K562 (cell line): ENCODE measurements around the gene TRAF3. TPM values are rescaled to one million over a fixed set of nuclear protein-coding genes. Genes with fewer than 3 reads are reported as not detected.
A peak's percentile ranks its signal among the peaks of the same experiment; 100 is the strongest.

ENCODE experiments used
- ATAC-seq: fragments of 200-7000 bp; cut with Tn5 transposase; 3 replicates; pipeline ENCODE4 v1.9.1; 2020; ENCODE audit warnings: moderate library complexity
- BruUV-seq: library from RNA; stranded (reverse); fragments of 400-500 nt; replicated peaks from 2 replicates; lab custom pipeline; 2021; lab: Mats Ljungman, UMichigan
- CTCF ChIA-PET: fragments of 300-600 bp; formaldehyde crosslinking; extraction: SDS; loops from one replicate; lab custom pipeline; 2021; ENCODE audit warnings: low intra/inter-chr PET ratio; lab: Yijun Ruan, JAX
- POLR2A ChIA-PET: fragments of 300-600, 350-650 bp; sonication (Branson Sonifier 250); formaldehyde crosslinking; extraction: SDS; loops from one replicate; lab custom pipeline; 2021; ENCODE audit warnings: antibody characterized with exemption, inconsistent platforms; lab: Yijun Ruan, JAX
- DNase-seq, 4 experiments: peaks; one replicate each; pipeline versions ENCODE4 v3.0.0 to v3.0.0-alpha.2; 2011 to 2018; ENCODE audit warnings: low spot score in 3 of 4, mixed read lengths in 3 of 4; ENCODE audit errors: extremely low read depth in 1 of 4
- FAIRE-seq: peaks from 2 replicates; lab custom pipeline; 2011; peaks lifted over from hg19 to GRCh38; lab: Jason Lieb, UNC
- H2AFZ ChIP-seq: 2 replicates; pipeline ENCODE4 v1.6.0; 2011; ENCODE audit warnings: low read depth, low read length, control low read depth, inconsistent platforms
- H3K27ac ChIP-seq: fragments of 200-600 bp; 3 replicates; pipeline ENCODE4 v1.8.0; 2011; ENCODE audit warnings: low read depth, mild to moderate bottlenecking, control low read depth, inconsistent platforms, low read length, moderate library complexity, mixed read lengths; ENCODE audit errors: extremely low read depth
- H3K27me3 ChIP-seq, 2 experiments: fragments of 300-600 bp in 1 of 2; 2 replicates in 1 of 2; 3 replicates in 1 of 2; pipeline versions ENCODE4 v1.6.0 to v1.8.0; 2011; ENCODE audit warnings: inconsistent platforms in 2 of 2, low read length in 2 of 2, mild to moderate bottlenecking in 1 of 2, mixed read lengths in 1 of 2, moderate library complexity in 1 of 2; ENCODE audit not compliant: control insufficient read depth in 2 of 2, insufficient read depth in 2 of 2
- H3K36me3 ChIP-seq: fragments of 300-600 bp; 3 replicates; pipeline ENCODE4 v1.8.0; 2011; ENCODE audit warnings: mild to moderate bottlenecking, low read length, inconsistent platforms; ENCODE audit not compliant: control insufficient read depth, insufficient read depth
- H3K4me1 ChIP-seq, 2 experiments: fragments of 200-600 bp in 1 of 2; replicated peaks in 1 of 2; 2 replicates in 1 of 2; 3 replicates in 1 of 2; pipeline versions ENCODE4 v1.5.1 to v1.8.0; 2011; ENCODE audit warnings: inconsistent platforms in 2 of 2, low read length in 2 of 2, mild to moderate bottlenecking in 1 of 2, mixed read lengths in 1 of 2, moderate library complexity in 1 of 2; ENCODE audit not compliant: control insufficient read depth in 2 of 2, insufficient read depth in 2 of 2
- H3K4me2 ChIP-seq: 2 replicates; pipeline ENCODE4 v1.6.1; 2011; ENCODE audit warnings: low read length, control low read depth, inconsistent platforms, mixed read lengths; ENCODE audit not compliant: insufficient read depth
- H3K4me3 ChIP-seq: fragments of 200-600 bp; sonication (generic), shearing (Covaris generic); 2 replicates; pipeline ENCODE4 v1.5.1; 2016; ENCODE audit warnings: control low read depth, inconsistent platforms
- H3K79me2 ChIP-seq: fragments of 200-600 bp; 3 replicates; pipeline ENCODE4 v1.8.0; 2011; ENCODE audit warnings: low read length, inconsistent platforms; ENCODE audit not compliant: control insufficient read depth, insufficient read depth
- H3K9ac ChIP-seq, 2 experiments: 2 replicates each; pipeline versions ENCODE4 v1.6.0 to v1.6.1; 2011; ENCODE audit warnings: low read depth in 2 of 2, low read length in 2 of 2, control low read depth in 1 of 2, inconsistent platforms in 1 of 2, mild to moderate bottlenecking in 1 of 2, mixed read lengths in 1 of 2; ENCODE audit not compliant: insufficient read depth in 1 of 2
- H3K9me1 ChIP-seq: one replicate; pipeline ENCODE4 v1.6.0; 2011; ENCODE audit warnings: inconsistent platforms, mild to moderate bottlenecking, low read length, moderate library complexity; ENCODE audit not compliant: control insufficient read depth, insufficient read depth
- H3K9me3 ChIP-seq: replicated peaks from 2 replicates; pipeline ENCODE4 v1.5.1; 2011; ENCODE audit warnings: low read depth, low read length, inconsistent platforms; ENCODE audit not compliant: control insufficient read depth, insufficient read depth
- H4K20me1 ChIP-seq: replicated peaks from 2 replicates; pipeline ENCODE4 v1.6.1; 2011; ENCODE audit warnings: low read length, inconsistent platforms, mixed read lengths; ENCODE audit not compliant: control insufficient read depth, insufficient read depth
- ATF2 ChIP-seq: sonication (generic); formaldehyde crosslinking; IDR thresholded peaks from 2 replicates; pipeline ENCODE4 v1.8.1; 2022; ENCODE audit warnings: missing genetic modification reagents
- ATF3 ChIP-seq, 2 experiments: fragments of 450-650 bp in 1 of 2; sonication (generic) in 1 of 2; formaldehyde crosslinking in 1 of 2; IDR thresholded peaks in 1 of 2; conservative IDR thresholded peaks in 1 of 2; 2 replicates each; pipeline versions ENCODE4 v1.6.1 to v1.8.1; 2016 to 2023; ENCODE audit warnings: mild to moderate bottlenecking in 2 of 2, moderate library complexity in 2 of 2, inconsistent platforms in 1 of 2, missing genetic modification reagents in 1 of 2
- CEBPB ChIP-seq: fragments of 450-650 bp; IDR thresholded peaks from 2 replicates; pipeline ENCODE4 v1.6.1; 2016; ENCODE audit warnings: missing genetic modification characterization, missing compliant biosample characterization
- ELK3 ChIP-seq: fragments of 450-650 bp; formaldehyde crosslinking; IDR thresholded peaks from 2 replicates; pipeline ENCODE4 v1.4.0; 2020; ENCODE audit warnings: mild to moderate bottlenecking
- FOXP4 ChIP-seq: sonication (generic); formaldehyde crosslinking; IDR thresholded peaks from 2 replicates; pipeline ENCODE4 v1.8.0; 2022; ENCODE audit warnings: mild to moderate bottlenecking, missing genetic modification reagents, borderline replicate concordance
- GATAD2B ChIP-seq: fragments of 450-650 bp; IDR thresholded peaks from 2 replicates; pipeline ENCODE4 v1.6.1; 2017; ENCODE audit warnings: mild to moderate bottlenecking, borderline replicate concordance
- RHOXF2B ChIP-seq: fragments of 250-450 bp; sonication (Bioruptor Pico); conservative IDR thresholded peaks from 2 replicates; pipeline ENCODE4 v1.5.1; 2021
- SIN3A ChIP-seq, 2 experiments: fragments of 150-350 bp in 1 of 2; IDR thresholded peaks; 2 replicates each; pipeline ENCODE4 v1.6.1; 2011 to 2016; ENCODE audit warnings: borderline replicate concordance in 2 of 2, low read depth in 2 of 2, low read length in 2 of 2, mild to moderate bottlenecking in 2 of 2, moderate library complexity in 2 of 2; ENCODE audit not compliant: control insufficient read depth in 1 of 2
- TSC22D4 ChIP-seq: fragments of 450-650 bp; IDR thresholded peaks from 2 replicates; pipeline ENCODE4 v1.6.1; 2016; ENCODE audit warnings: missing genetic modification characterization, missing biosample characterization, control low read depth
- ZNF561 ChIP-seq: fragments of 450-650 bp; formaldehyde crosslinking; conservative IDR thresholded peaks from 2 replicates; pipeline ENCODE4 v1.4.0; 2020; ENCODE audit warnings: mild to moderate bottlenecking, moderate library complexity
- WGBS: fragments of 100-300 bp; shearing (Covaris generic); methylation state at CpG from one replicate; pipeline ENCODE4 v1.1.6; 2016; ENCODE audit warnings: low coverage, mixed read lengths; ENCODE audit not compliant: insufficient coverage; ENCODE audit errors: missing lambda C conversion rate; 5-methylcytosine and 5-hydroxymethylcytosine counted together
- in situ Hi-C: fragments of 300-500 bp; cut with MboI; formaldehyde crosslinking; loops from 4 replicates; pipeline ENCODE4 v1.15.0; 2018; ENCODE audit warnings: inconsistent platforms, mixed read lengths
- intact Hi-C: fragments of 100-400 bp; cut with micrococcal nuclease; formaldehyde crosslinking; loops from 2 replicates; pipeline ENCODE4 v1.14.2; 2022
- polyA plus RNA-seq, 8 experiments: library from polyadenylated mRNA; depleted of rRNA in 4 of 8; stranded (reverse) in 5 of 8; unstranded in 3 of 8; fragments of >200 nt; fragmentation: Nextera tagmentation in 2 of 8; fragmentation: Illumina TruSeq in 1 of 8; extraction: Ambion mirVana in 2 of 8; extraction: Trizol in 1 of 8; gene quantifications; 2 replicates each; pipeline versions ENCODE4 v1.2.1 to v1.2.3, GENCODE V29; 2011 to 2014; ENCODE audit warnings: inconsistent platforms in 1 of 8, missing spikeins in 1 of 8
- total RNA-seq, 7 experiments: library from RNA; depleted of rRNA in 6 of 7; stranded (reverse); fragments of >200 nt in 6 of 7; fragmentation: Illumina TruSeq in 2 of 7; extraction: Trizol in 2 of 7; gene quantifications; 2 replicates each; pipeline versions ENCODE4 v1.2.1 to v1.2.3, GENCODE V29; 2011 to 2021; ENCODE audit warnings: low replicate concordance in 1 of 7

Gene TRAF3
- total and polyA plus RNA-seq, 9 of the 15 experiments (the other 6 are each of a cell fraction or from before 2014, with no cell fraction given), result 0.52 to 21.3 (median 9.9) TPM

GRCh38 chr14:102833991-102834390 is 56.7 kb downstream of the TRAF3 start:
- no peak overlapping the region for H3K4me2 ChIP-seq
- intact Hi-C loops, result no loop called here
- peaks cover 10% of the 10 kb centered on the region for H3K79me2 ChIP-seq
- H4K20me1 ChIP-seq, result no peaks in the 10 kb centered on the region
- H3K27me3 ChIP-seq, result no peaks in the 10 kb centered on the region
- no peak overlapping the region for H3K9ac ChIP-seq
- no peak overlapping the region for H3K27ac ChIP-seq
- H3K36me3 ChIP-seq, result peaks cover 19% of the 10 kb centered on the region; the same call in 2 of the 3 replicates
- in situ Hi-C loops, result no loop called here
- no peaks in the 10 kb centered on the region for H3K4me1 ChIP-seq
- TF ChIP-seq RHOXF2B (CRISPR knock-in tag) (no peak), ELK3 (no peak), CEBPB (tag) (0 out of 2 replicates have a peak, but pooled peaks have one; percentile 20), GATAD2B (no peak), TSC22D4 (tag) (no peak)
- no peak for FAIRE-seq
- no peaks in the 10 kb centered on the region for H3K9me1 ChIP-seq
- H3K4me3 ChIP-seq, result no peak overlapping the region
- BruUV-seq, result no TSS peak
- CTCF ChIA-PET, result no interaction called here
- H3K9me3 ChIP-seq, result no peaks in the 10 kb centered on the region
- POLR2A ChIA-PET, result no interaction called here
- ATAC-seq, result no peak
- no peak overlapping the region for H2AFZ ChIP-seq
- DNase-seq, result no peak
- WGBS, result 94% methylated on average over 9 of the region's 9 CpGs

- no peaks in the 10 kb centered on the region for H4K20me1 ChIP-seq
- CTCF ChIA-PET, result no interaction called here
- H2AFZ ChIP-seq, result no peak overlapping the region
- H3K27ac ChIP-seq, result no peak overlapping the region
- no peaks in the 10 kb centered on the region for H3K9me1 ChIP-seq
- BruUV-seq, result no TSS peak
- DNase-seq (no peak), ATAC-seq (no peak), FAIRE-seq (no peak)
- H3K9ac ChIP-seq, result no peak overlapping the region
- H3K4me3 ChIP-seq, result no peak overlapping the region
- H3K4me2 ChIP-seq, result no peak overlapping the region
- intact Hi-C loops, result no loop called here
- POLR2A ChIA-PET, result no interaction called here
- H3K36me3 ChIP-seq, result peaks cover 13% of the 10 kb centered on the region; the same call in 2 of the 3 replicates
- no peaks in the 10 kb centered on the region for H3K9me3 ChIP-seq
- WGBS, result 71% methylated on average over 5 of the region's 5 CpGs
- no peaks in the 10 kb centered on the region for H3K4me1 ChIP-seq
- no peaks in the 10 kb centered on the region for H3K79me2 ChIP-seq
- H3K27me3 ChIP-seq, result no peaks in the 10 kb centered on the region
- in situ Hi-C loops, result no loop called here
- TF ChIP-seq FOXP4 (CRISPR knock-in tag) (no peak), ATF2 (no peak), ZNF561 (CRISPR knock-in tag) (no peak), SIN3A (IDR thresholded peaks at IDR 0.05; ENCODE audit: borderline replicate concordance in 2 of 2, control insufficient read depth in 1 of 2, low read depth in 2 of 2, low read length in 2 of 2) (no peak), ATF3 (IDR thresholded peaks at IDR 0.05) (no peak), ATF3 (CRISPR knock-in tag; conservative IDR thresholded peaks at IDR 0.05) (no peak)
Observed at GRCh38 chr14:102835959-102836358, 58.7 kb downstream of the TRAF3 start.
